GM15510 (cell line): ENCODE data around the gene DPAGT1.

Experiments used
- POLR2A ChIP-seq: IDR thresholded peaks from 3 replicates; pipeline ENCODE4 v1.6.1; 2011; ENCODE audit warnings: borderline replicate concordance; ENCODE audit not compliant: insufficient read length; ENCODE audit errors: extremely low read depth

Gene DPAGT1

DNA sequence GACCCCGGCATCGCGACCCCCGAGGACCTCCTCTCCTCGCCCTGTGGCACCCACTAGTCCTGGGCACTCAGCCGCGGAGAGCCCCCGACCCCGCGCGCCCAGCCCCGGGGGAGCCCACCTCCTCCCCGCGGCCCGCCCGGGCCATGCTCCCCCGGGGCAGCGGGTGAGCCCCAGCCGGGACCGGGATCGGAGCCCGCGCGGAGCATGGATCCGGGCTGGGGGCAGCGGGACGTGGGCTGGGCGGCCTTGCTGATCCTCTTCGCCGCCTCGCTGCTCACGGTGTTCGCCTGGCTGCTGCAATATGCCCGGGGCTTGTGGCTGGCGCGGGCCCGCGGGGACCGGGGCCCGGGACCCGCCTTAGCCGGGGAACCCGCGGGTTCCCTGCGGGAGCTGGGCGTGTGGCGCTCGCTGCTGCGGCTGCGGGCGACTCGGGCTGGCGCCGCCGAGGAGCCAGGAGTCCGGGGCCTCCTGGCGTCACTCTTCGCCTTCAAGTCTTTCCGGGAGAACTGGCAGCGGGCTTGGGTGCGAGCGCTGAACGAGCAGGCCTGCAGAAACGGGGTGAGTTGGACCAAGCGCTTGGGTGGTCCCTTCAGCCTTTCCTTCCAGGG, 6.0 kb upstream of the DPAGT1 start:
- TF ChIP-seq POLR2A, result no peak

DNA sequence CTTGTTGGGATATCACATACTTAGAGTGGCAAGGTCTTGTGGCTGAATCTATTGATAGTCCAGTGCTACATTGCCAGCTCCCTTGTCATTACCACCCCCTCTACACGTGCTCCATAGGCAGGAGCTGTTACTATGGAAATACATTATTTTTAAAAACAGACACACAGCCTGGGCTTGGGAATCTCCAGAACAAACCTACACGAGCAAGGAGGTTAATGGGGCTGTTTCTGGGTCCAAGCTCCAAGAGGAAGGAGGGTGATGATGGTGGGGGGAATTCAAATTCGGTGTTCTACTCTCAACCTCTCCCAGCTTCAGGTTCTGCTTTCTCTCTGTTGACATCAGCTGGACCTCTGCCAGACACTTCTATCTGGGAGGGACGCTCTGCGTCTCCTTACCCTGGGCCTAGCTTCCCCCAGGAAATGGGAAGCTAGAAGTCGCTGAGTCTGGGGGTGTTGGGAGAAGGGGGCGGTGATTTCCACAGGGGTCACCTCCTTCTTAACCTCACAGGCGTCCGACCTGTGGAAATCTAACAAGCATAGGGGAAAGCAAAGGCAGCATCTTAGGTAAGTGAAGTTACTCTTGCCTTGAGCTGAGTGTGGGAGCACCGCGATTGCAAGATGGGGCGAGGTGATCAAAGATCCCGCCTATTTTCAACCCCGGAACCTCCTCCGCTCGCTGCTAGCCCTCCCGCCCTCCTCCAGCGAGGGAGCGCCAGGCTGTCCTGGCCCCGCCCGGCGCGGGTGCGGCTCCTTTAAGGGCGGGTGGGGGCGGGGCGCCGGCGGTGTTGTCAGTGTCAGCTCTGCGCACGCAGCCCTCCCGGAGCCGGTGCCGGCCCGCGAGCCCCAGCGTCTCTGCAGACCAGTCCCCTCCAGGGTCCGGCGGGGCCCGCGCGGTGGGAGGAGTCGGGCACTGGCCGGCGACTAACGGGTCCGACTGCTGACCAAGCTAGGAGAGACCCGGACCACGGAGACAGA, 5.2 kb upstream of the DPAGT1 start, which contains the start of gene C2CD2L:
Gene C2CD2L, plus strand, starts transcription at position 781 of the 974 bp plus-strand sequence. CDS start 398 bp downstream, outside the sequence.
- peak; percentile 76 for TF ChIP-seq POLR2A

DNA sequence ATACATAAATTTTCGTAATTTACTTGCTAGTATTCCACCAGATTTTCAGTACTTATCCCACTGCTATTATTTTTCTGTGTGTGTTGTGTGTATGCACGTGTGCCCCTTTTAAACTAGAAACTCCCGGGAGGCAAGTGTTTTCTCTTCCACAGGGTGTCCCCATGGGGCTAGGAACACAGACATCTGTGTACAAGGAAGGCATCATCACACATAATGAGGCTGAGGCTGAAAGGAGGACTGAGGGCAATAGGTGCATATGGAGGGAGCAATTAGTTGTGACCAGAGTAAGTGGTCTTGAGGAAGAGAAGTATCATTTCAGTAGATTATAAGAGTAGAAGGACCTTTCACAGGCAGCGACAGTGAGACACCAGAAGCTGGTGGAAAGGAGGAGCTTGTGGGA, 2.1 kb upstream of the DPAGT1 start:
- TF ChIP-seq POLR2A, result no peak

DNA sequence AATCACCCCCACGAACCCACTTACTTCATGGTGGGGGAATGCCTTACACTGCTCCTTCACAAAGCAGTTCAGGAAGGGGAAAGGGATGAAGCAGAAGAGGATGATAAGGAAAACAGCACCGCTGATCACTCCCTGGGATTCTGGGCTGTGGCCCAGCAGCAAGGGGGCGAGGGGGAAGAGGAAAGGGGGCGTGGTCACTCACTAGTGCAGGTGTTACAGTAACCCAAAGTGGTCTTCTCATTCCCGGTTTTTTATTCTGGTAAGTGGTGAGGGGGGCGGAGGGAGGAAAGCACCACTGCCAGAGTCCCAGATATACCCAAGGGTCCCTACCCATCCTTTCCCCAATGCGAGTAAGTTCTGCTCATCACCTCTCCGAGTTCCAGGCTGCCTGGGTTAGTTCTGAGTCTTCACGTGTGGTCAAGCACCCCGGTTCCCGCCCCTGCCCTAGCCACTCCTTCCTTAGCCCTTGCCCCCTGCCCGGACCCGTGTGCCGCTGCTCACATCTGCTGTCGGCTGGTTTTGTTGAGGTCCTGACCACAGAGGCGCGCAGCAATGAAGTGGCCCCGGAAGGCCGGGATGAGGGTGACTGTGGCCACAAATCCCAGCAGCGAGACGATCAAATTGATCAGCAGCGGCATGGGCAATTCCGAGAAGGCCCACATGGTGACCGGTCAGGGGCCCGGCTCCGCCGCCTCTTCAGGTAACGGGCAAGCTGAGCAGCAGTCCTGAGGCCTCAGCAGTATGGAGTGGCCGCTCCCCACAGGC, 477 bp downstream of the DPAGT1 start:
- TF ChIP-seq POLR2A, result no peak

DNA sequence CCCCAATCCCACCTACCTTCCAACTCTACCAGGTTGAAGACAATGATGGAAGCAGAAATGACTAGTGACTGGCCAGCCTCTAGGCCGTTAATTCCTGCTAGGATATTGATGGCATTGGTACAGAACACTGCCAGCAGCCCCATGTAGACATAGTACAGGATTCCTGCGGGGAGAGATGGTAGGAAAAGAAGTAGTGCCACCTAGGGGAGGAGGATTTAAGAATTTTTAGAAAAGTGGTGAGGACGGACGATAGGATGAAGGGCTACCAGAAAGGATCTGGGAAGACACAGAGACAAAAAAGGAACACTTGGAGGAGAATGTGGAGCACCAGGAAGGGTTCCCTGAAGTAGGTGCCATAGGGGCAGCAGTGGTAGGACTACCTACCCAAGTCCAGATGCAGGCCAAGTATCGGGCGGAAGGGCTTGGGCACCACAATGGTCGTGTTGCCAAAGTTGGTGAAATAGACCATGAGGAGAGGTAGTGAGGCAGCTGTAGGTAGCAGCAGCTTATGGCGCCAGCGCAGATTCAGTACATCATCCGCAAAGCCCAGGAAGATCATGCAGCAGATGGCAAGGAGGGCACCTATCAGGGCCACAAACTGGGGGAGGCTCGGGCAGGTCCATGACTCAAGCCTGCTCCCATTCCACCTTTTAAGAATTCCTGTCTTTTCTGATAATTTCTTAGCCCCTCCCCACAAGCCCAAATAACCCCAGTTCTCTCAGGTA, 1.2 kb downstream of the DPAGT1 start:
- TF ChIP-seq POLR2A, result no peak

DNA sequence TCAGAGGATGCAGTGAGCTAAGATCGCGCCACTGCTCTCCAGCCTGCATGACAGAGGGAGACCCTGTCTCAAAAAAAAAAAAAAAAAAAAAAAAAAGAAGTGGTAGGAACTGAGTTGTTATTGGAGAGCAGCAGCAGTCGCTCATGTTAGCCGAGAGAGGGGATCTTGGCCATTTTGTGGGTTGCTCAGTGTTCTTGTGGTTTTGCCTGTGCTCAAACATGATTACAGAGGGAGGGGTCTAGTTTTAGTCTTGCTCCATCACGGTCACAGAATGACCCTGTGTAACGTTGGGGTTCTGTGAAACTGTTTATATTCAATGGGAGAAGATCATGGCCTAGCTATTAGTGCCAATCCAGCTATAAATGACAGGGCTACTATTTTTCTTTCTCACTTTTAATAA, 1.9 kb downstream of the DPAGT1 start:
- TF ChIP-seq POLR2A, result no peak

DNA sequence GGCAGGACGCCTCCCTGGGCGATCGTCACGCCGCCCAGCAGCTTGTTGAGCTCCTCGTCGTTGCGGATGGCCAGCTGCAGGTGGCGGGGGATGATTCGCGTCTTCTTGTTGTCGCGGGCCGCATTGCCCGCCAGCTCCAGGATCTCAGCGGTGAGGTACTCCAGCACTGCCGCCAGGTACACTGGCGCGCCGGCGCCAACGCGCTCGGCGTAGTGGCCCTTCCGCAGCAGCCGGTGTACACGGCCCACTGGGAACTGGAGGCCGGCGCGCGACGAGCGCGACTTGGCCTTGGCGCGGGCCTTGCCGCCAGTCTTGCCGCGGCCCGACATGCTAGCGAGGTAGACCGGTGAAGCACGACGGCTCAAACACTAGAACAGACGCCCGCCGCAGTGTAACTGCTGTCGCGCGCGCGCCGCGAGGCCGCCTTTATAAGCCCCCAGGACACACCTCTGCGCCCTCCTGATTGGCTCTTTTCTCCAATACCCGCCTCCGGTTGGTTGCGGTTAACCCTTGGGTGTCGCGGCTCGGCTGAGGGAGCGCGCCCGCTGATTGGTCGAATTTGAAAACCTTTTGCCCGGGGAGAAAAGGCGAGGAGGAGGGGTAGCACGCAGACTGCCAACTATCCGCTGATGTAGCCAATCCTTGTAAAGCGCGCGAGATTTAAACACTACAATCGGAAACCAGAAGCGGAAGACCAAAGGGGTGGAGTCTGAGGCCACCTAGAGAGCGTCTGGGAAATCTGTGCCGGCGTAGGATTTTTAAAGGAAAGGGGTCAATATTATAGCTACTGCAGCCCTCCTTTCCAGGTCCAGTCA, 6.4 kb downstream of the DPAGT1 start:
- TF ChIP-seq POLR2A, result peak; percentile 100

DNA sequence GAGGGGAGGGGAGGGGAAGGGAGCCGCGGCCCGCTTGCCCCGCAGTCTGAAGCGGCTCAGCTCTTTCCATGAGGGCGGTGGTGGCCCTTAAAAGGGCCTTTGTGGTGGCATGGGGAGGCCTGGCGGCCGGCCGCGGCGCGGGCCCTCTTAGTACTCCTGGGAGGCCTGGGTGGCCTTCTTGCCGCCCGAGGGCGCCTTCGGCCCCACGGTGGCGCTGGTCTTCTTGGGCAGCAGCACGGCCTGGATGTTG, 6.9 kb downstream of the DPAGT1 start:
- TF ChIP-seq POLR2A, result no peak

DNA sequence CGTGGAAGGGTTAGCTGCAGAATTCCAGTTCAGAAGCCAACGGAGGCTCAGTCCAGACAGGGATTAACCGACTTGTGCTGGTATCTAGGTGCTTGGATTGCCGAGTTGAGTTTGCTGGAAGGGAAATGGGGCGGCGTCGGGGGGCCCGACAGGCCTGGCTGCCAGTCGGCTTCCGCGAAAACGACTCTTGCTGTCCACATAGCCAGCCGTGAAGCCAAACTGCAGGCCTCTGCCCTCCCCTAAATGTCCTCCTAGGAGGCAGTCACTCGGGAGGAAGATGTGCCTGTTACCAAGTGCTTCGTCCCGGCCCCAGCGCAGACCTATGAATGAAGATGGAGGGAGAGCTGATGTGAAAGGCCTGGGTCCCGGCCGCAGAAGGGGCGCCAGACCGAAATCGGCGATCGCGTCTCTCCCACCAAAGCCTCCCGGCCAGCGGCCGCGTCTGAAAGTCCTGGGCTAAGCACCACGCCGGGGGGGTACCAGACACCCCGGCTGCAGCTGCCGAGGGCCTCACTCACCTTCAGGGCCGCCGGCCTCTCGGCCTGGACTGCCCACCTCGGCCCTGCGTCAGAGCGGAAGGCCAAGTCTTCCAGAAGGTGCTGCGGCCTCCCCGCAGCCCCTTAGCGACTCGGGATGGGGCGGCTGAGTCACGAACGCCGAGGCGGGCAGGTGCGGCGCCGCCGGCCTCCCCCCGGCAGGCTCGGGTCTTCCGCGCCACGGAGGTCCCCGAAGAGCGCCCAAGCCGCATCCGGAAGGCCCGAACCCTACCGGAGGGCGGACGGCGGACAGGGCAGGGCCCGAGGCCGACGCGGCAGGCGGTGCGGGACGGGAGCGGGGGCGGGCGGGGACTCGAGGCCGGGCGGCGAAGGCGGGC, 7.5 kb downstream of the DPAGT1 start:
- TF ChIP-seq POLR2A, result no peak

DNA sequence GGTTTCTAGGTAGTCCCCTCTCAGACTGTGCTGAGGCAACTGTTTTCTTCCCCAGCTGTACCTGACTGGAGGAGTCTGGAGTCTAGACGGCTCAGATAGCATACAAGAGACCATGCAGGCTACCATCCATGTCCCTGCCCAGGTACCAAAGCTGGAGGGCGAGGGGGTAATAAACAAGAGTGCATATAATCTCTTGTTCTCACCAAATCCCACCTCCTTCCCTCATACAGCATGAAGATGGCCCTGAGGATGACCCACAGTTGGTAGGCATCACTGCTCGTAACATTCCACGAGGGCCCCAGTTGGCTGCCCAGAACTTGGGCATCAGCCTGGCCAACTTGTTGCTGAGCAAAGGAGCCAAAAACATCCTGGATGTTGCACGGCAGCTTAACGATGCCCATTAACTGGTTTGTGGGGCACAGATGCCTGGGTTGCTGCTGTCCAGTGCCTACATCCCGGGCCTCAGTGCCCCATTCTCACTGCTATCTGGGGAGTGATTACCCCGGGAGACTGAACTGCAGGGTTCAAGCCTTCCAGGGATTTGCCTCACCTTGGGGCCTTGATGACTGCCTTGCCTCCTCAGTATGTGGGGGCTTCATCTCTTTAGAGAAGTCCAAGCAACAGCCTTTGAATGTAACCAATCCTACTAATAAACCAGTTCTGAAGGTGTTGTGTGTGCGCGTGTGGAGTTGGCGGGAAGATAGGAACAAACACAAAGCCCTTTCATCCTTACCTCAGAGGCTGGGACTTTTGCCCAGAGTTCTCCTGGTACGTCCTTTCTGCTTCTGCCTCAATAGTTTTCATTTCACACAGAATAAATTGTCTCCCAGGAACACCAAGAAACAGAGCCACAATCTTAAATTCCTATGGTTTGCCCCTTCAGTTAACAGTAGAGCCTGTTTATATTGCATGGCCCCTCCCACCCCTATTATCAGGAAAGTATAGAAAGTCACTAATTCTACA, 8.5 kb downstream of the DPAGT1 start:
- peak; percentile 38 for TF ChIP-seq POLR2A

DNA sequence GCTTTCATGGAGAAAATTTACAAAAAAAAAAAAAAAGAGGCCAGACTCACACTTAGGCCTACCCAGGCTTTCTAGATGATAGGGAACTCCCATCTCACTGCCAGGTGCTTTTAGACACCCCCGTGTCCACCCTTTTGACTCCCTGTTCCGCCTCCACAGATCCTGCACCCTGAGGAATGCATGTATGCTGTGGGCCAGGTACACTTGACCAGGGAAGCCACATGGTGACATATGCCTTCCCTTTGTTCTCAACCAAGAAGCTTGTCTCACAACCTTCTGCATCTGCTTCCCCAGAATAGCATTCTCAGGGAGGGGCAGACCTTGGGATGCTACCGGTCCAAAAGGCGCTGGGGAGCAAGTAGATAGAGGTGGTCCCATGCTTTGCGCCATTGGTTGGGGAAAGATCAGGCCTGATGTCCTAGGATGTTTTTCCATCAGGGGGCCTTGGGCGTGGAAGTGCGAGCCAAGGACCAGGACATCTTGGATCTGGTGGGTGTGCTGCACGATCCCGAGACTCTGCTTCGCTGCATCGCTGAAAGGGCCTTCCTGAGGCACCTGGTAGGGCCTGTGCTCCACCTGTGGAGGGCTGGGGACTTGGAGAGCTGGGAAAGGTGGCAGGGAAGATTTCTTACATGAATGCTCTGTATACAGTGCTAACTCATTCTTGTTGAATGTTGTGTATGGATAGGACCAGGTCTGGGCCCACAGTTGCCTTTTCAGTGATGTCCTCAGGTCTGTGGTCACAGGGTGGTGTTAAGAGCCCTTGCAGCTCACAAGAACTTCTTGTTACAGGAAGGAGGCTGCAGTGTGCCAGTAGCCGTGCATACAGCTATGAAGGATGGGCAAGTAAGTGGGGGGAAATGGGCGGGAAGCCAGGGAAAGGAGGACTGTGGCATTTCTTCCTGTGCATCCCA, 9.4 kb downstream of the DPAGT1 start:
- no peak for TF ChIP-seq POLR2A
